Pancreas (tissue), 10 donors: ENCODE measurements around the gene AUTS2. TPM values are rescaled to one million over a fixed set of nuclear protein-coding genes. Genes with fewer than 3 reads are reported as not detected.

Experiments used
- ATAC-seq, 4 donors: fragments of 200-7000 bp; cut with Tn5 transposase; one replicate each; pipeline versions ENCODE4 v1.8.0 to v1.9.1; 2020; ENCODE audit warnings: mild to moderate bottlenecking in 4 of 4, moderate library complexity in 4 of 4
- DNase-seq, 6 donors: peaks; one replicate each; pipeline ENCODE4 v3.0.0-alpha.2; 2020
- FAIRE-seq: peaks from 2 replicates; lab custom pipeline; 2012; peaks lifted over from hg19 to GRCh38; lab: Jason Lieb, UNC
- H3K27ac ChIP-seq, 4 donors: fragments of 200-600 bp; sonication (generic); 1 replicate in 3 of 4; 2 replicates in 1 of 4; pipeline versions ENCODE4 v1.5.0 to v1.8.0; 2020
- H3K27me3 ChIP-seq, 4 donors: fragments of 200-600 bp; one replicate each; pipeline ENCODE4 v1.8.0; 2021
- H3K36me3 ChIP-seq, 3 donors: fragments of 200-600 bp; sonication (generic) in 1 of 3; one replicate each; pipeline versions ENCODE4 v1.5.0 to v1.8.0; 2020 to 2021
- H3K4me1 ChIP-seq, 3 donors: fragments of 200-600 bp; one replicate each; pipeline ENCODE4 v1.8.0; 2021
- H3K4me3 ChIP-seq, 4 donors: fragments of 200-600 bp; sonication (generic) in 2 of 4; one replicate each; pipeline versions ENCODE4 v1.5.0 to v1.8.0; 2020 to 2021
- H3K9me3 ChIP-seq, 4 donors: fragments of 200-600 bp; one replicate each; pipeline ENCODE4 v1.8.0; 2021
- CTCF ChIP-seq, 4 donors: fragments of 200-600 bp; sonication (generic) in 3 of 4; IDR thresholded peaks; one replicate each; pipeline versions ENCODE4 v1.5.0 to v1.8.0; 2021; ENCODE audit warnings: antibody characterized with exemption in 4 of 4
- WGBS, 2 donors: extraction: QIAGEN DNeasy Blood & Tissue Kit; methylation state at CpG; one replicate each; pipeline ENCODE4 v1.1.7; 2013; 5-methylcytosine and 5-hydroxymethylcytosine counted together
- intact Hi-C, 3 donors: fragments of 100-400 bp; cut with DNase I; formaldehyde crosslinking; loops; one replicate each; pipeline versions ENCODE4 v1.11.1 to v1.14.2; 2022
- polyA plus RNA-seq, 2 donors: library from polyadenylated mRNA; stranded (reverse); fragments of 200-250 nt; gene quantifications; one replicate each; pipeline ENCODE4 v1.2.3, GENCODE V29; 2013
- total RNA-seq, 6 donors: library from RNA; stranded (reverse); fragmentation: NEBNext Ultra II Directional in 4 of 6; extraction: Animal tissue kit (Norgen Biotek cat#: 25700) in 4 of 6; gene quantifications; one replicate each; pipeline versions ENCODE4 v1.2.1 to v1.2.4, GENCODE V29; 2021 to 2023
- donor health status: healthy with polysubstance abuse.
- donor health status: DM: no; HTN: no; CAD: no; lungs with moderate emphysema.
- donor health status: DM: no; HTN: no; CAD: no.
- donor health status: control.
- donor health status: control.
- donor health status: Bipolar disorder and iron deficiency.
- donor health status: DM: yes; HTN: yes; CAD: no.
- donor health status: DM: no; HTN: no; CAD: no.
- donor health status: DM: no; HTN: no; CAD: no.
- donor health status: DM: yes; HTN: yes; CAD: no.

AUTS2 gene
- total and polyA plus RNA-seq, 8 donors, result 5.8 to 16.8 (median 9.9) TPM

- 50 to 56% methylated on average over 4 of the region's 4 CpGs for WGBS, 2 donors
- no peak for TF ChIP-seq CTCF (IDR thresholded peaks at IDR 0.05)
- H3K9me3 ChIP-seq, result no peaks in the 10 kb centered on the region
- no peak overlapping the region for H3K4me3 ChIP-seq
- no peak for ATAC-seq
- intact Hi-C loops, result no loop called here
- H3K4me1 ChIP-seq, result no peaks in the 10 kb centered on the region
- FAIRE-seq, result no peak
- no peaks in the 10 kb centered on the region for H3K36me3 ChIP-seq
- no peak for DNase-seq
- no peak overlapping the region for H3K27ac ChIP-seq
- no peaks in the 10 kb centered on the region for H3K27me3 ChIP-seq
Measured at GRCh38 chr7:69844264-69844868, 246.1 kb downstream of the AUTS2 start.

GRCh38 chr7:69845721-69846495 is 247.6 kb downstream of the AUTS2 start:
- FAIRE-seq, result no peak
- no peak overlapping the region for H3K4me3 ChIP-seq
- intact Hi-C loops, result no loop called here
- WGBS, 2 donors, result 60 to 70% methylated on average over 3 of the region's 3 CpGs
- H3K4me1 ChIP-seq, result no peaks in the 10 kb centered on the region
- no peak for ATAC-seq
- no peak overlapping the region for H3K27ac ChIP-seq
- H3K36me3 ChIP-seq, result no peaks in the 10 kb centered on the region
- no peaks in the 10 kb centered on the region for H3K27me3 ChIP-seq
- no peaks in the 10 kb centered on the region for H3K9me3 ChIP-seq
- DNase-seq, result no peak
- TF ChIP-seq CTCF (IDR thresholded peaks at IDR 0.05), result no peak

- H3K4me3 ChIP-seq, result no peak overlapping the region
- ATAC-seq, result no peak
Measured at GRCh38 chr7:69847921-69848612, 249.8 kb downstream of the AUTS2 start.

GRCh38 chr7:69849268-69849667 is 251.0 kb downstream of the AUTS2 start:
- Histone ChIP-seq H3K36me3 (no peaks in the 10 kb centered on the region), H3K4me3 (no peak overlapping the region), H3K27ac (no peak overlapping the region), H3K27me3 (no peaks in the 10 kb centered on the region), H3K9me3 (no peaks in the 10 kb centered on the region), H3K4me1 (no peaks in the 10 kb centered on the region)
- intact Hi-C loops, result no loop called here
- FAIRE-seq (no peak), ATAC-seq (no peak), DNase-seq (no peak)
- TF ChIP-seq CTCF (IDR thresholded peaks at IDR 0.05), result no peak
- 56 to 80% methylated on average over 2 of the region's 2 CpGs for WGBS, 2 donors

More at GRCh38 chr7:69847921-69848612, 249.8 kb downstream of the AUTS2 start:
- DNase-seq (no peak), FAIRE-seq (no peak)
- WGBS, 2 donors, result 43 to 46% methylated on average over 6 of the region's 6 CpGs
- H3K9me3 ChIP-seq, result no peaks in the 10 kb centered on the region
- no peak for TF ChIP-seq CTCF (IDR thresholded peaks at IDR 0.05)
- intact Hi-C loops, result no loop called here
- H3K4me1 ChIP-seq, result no peaks in the 10 kb centered on the region
- no peaks in the 10 kb centered on the region for H3K27me3 ChIP-seq
- no peaks in the 10 kb centered on the region for H3K36me3 ChIP-seq
- no peak overlapping the region for H3K27ac ChIP-seq
